GM10248 (cell line): Measurements from ENCODE around the gene ZNF385B.

Experiments
- CTCF ChIA-PET: fragments of 300-600 bp; sonication (Branson Sonifier 250); formaldehyde crosslinking; extraction: SDS; loops from one replicate; lab custom pipeline; 2021; ENCODE audit warnings: antibody characterized with exemption; lab: Yijun Ruan, JAX
- POLR2A ChIA-PET: fragments of 350-650 bp; sonication (Branson Sonifier 250); formaldehyde crosslinking; extraction: SDS; loops from one replicate; lab custom pipeline; 2020; ENCODE audit warnings: antibody characterized with exemption; lab: Yijun Ruan, JAX
- DNase-seq: peaks from one replicate; pipeline ENCODE4 v3.0.0; 2012; ENCODE audit errors: extremely low spot score
- TF ChIP-seq, protein P1 (sequence below): IDR thresholded peaks from 2 replicates; pipeline ENCODE4 v1.5.1; 2012; ENCODE audit warnings: mild to moderate bottlenecking, low read depth; ENCODE audit errors: extremely low read depth, missing control alignments, control extremely low read depth

The ZNF385B gene

DNA sequence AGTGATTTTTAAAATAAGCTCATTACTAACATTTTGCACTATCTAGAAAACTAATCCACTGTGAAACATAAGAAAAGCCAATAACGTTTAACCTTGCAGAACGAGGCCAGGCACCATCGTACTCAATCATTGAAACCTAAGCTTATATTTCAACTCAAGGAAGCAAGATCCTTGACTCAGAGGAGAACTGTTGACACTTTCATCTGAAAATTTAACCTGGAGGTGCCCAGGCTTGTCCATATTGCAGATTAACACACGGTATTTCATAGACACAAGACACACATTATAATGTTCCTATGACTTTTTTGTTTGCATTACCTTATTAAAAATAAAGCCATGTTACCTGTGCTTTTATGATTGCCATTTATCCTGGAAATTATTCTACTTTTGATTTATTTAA lies 89.6 kb downstream of the ZNF385B start:
- TF ChIP-seq, protein P1, sequence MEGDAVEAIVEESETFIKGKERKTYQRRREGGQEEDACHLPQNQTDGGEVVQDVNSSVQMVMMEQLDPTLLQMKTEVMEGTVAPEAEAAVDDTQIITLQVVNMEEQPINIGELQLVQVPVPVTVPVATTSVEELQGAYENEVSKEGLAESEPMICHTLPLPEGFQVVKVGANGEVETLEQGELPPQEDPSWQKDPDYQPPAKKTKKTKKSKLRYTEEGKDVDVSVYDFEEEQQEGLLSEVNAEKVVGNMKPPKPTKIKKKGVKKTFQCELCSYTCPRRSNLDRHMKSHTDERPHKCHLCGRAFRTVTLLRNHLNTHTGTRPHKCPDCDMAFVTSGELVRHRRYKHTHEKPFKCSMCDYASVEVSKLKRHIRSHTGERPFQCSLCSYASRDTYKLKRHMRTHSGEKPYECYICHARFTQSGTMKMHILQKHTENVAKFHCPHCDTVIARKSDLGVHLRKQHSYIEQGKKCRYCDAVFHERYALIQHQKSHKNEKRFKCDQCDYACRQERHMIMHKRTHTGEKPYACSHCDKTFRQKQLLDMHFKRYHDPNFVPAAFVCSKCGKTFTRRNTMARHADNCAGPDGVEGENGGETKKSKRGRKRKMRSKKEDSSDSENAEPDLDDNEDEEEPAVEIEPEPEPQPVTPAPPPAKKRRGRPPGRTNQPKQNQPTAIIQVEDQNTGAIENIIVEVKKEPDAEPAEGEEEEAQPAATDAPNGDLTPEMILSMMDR, result no peak
- POLR2A ChIA-PET, result no interaction called here
- CTCF ChIA-PET, result interaction anchor here (1.1 to 1.3 kb wide), 2 partner anchors 14 to 25 kb away, joined by 3 read pairs; no protein-coding TSS in a partner anchor
- DNase-seq, result no peak

GRCh38 chr2:179770029-179770428 lies 91.4 kb downstream of the ZNF385B start:
- CTCF ChIA-PET, result no interaction called here
- POLR2A ChIA-PET, result no interaction called here
- TF ChIP-seq, protein P1, result no peak

DNA sequence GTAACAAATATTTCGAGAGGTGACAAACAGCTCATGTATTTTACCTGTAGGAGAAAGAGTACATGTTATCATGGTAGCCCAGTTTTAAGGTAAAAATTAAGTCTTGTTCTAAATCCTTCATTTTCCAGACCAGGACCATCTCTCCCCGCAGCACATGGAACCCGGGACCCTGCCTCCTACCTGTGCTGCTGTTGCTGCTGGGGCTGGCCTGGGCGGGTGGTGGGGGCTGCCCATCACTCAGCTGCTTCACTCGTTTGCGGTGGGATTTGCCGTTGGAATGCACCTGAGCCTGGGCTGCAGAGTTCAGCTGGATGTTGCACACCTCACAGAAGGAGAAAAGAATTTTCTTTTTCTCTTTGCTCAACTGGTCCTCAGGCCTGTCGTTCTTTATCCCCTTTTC lies 92.1 kb downstream of the ZNF385B start:
- ChIA-PET CTCF (interaction anchor here (1.0 to 1.1 kb wide), 2 partner anchors 9 to 14 kb away, joined by 4 to 8 read pairs; no protein-coding TSS in a partner anchor), POLR2A (no interaction called here)
- no peak for DNase-seq
- TF ChIP-seq, protein P1, result no peak

More at GRCh38 chr2:179770029-179770428, 91.4 kb downstream of the ZNF385B start:
- DNase-seq, result no peak

GRCh38 chr2:179768765-179769164 lies 92.6 kb downstream of the ZNF385B start:
- no peak for DNase-seq
- TF ChIP-seq, protein P1, result no peak
- ChIA-PET POLR2A (no interaction called here), CTCF (interaction anchor here (1.0 to 1.1 kb wide), 2 partner anchors 10 to 15 kb away, joined by 4 to 8 read pairs; no protein-coding TSS in a partner anchor)

- no peak for DNase-seq
- ChIA-PET CTCF (interaction anchor here (1.0 kb wide), 1 partner anchor 12 kb away, joined by 3 read pairs; no protein-coding TSS in a partner anchor), POLR2A (no interaction called here)
- TF ChIP-seq, protein P1, result no peak
Measured at GRCh38 chr2:179765666-179766065, 95.7 kb downstream of the ZNF385B start.

- CTCF ChIA-PET, result interaction anchor here (1.4 kb wide), 1 partner anchor 14 kb away, joined by 3 read pairs; no protein-coding TSS in a partner anchor
- DNase-seq, result no peak
- TF ChIP-seq, protein P1, result no peak
- POLR2A ChIA-PET, result no interaction called here
Measured at GRCh38 chr2:179764710-179765109, 96.7 kb downstream of the ZNF385B start.
